GM21786 (cell line): Measurements from ENCODE around the gene HUS1B.

ENCODE experiments used
- ATAC-seq: cut with Tn5 transposase; IDR thresholded peaks from one replicate; pipeline ENCODE4 v1.9.1; 2021; ENCODE audit not compliant: unreplicated experiment

HUS1B gene

DNA sequence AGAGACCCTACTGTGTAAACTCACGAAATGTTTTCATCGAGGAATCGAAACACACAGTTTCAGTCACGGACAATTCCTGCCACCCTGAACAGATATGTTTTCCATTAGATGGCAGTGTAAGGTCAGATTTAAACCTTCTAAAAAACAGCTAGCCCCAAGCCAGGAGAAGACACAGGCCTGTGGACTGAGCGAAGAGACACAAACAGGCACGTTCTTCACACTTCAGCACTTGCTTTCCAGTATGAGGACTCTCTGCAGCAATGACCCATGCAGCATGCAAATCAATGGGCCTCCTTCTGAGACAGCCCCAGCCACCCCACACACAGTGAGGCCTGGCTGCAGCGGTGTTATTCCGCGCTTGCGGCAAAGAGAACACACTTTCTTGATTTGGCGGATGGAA, 31.9 kb downstream of the HUS1B start:
- no peak for ATAC-seq

GRCh38 chr6:622462-622861, 34.4 kb downstream of the HUS1B start:
- no peak for ATAC-seq

GRCh38 chr6:621931-622330, 35.0 kb downstream of the HUS1B start:
- ATAC-seq, result no peak

DNA sequence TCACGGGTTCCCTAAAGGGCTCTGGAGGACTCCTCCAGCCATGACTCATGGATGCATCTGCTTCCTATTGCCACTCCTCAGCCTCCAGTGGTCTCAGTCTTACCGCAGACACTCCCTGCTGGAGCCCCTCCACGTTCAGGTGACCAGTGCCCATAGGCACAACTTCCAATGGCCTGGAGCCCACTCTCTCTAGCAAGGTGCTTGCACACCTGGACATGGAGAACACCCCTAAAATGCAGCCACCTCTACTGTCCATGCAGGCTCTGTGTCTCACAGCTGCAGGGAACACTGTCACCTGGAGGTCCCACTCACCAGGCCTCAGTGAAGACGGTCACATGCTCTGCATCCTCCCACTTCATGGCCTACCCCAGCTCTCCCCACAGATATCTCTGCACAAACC, 36.0 kb downstream of the HUS1B start:
- no peak for ATAC-seq

- ATAC-seq, result no peak
Measured at GRCh38 chr6:620166-620565, 36.7 kb downstream of the HUS1B start.

DNA sequence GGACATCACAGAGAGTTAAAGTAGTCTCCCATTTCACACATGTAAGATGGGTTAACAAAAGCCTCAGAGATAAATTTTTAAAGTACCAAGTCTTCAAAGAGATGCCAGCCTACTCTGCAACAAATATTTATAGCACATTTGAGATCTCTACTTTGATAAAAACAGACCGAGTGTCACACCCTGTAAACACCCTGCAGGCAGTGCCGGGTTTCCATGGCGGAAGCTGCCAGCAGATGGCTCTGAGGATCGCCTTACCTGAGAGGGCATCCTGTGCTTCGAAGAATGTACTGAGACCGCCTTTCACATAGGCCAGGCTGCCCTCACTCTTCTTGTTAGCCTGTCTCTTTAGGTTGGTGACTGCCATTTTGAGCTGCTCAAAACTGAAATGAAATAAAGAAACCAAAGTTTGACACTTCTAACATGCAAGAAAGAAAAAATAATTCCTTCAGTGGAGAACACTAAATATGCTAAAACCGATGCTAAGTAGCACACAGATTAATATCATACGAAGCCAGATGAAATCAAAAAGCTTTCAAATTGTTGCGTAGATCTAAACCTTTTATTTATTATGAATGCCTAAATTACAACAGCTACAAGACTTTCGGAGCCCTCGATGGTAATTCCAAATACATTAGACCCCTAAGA, 39.3 kb downstream of the HUS1B start:
- no peak for ATAC-seq

GRCh38 chr6:613981-614380, 42.9 kb downstream of the HUS1B start:
- ATAC-seq, result no peak

DNA sequence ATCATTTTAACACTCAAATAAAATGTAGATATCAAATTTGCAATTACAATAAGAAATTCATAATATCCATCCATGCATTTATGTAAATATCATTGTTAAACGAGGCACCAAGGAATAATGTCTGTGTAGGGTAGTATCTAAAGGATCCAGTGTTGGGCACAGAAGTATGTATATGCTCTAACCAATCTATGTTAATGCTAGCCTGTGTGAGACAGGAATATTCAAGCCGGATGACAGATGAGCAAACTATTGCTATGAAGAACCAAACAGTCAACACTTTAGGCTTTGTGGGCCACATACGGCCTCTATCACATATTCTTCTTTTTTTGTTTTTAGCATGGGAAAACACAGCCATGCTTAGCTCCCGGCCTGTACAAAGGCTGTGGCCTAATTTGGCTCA, 45.0 kb downstream of the HUS1B start:
- no peak for ATAC-seq

- no peak for ATAC-seq
Measured at GRCh38 chr6:610882-611281, 46.0 kb downstream of the HUS1B start.

DNA sequence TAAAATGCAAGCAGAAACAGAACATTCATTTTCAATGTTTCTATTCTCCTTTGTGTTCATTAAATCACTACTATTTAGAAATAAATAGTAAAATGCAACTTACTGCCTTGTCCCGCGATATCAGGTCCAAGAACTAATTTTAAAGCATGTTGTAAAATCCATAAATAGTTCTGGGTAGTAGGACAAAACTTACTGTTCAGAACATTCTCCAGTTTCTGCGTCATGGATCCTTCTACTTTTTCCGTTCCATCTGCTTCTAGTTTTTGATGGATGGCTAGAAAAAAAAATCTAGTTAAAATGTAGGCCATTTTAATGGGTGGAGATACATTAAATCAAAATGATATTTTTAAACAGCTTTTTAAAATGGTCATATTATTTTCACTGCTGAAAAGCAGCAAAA, 47.0 kb downstream of the HUS1B start:
- no peak for ATAC-seq

GRCh38 chr6:606829-607379, 50.0 kb downstream of the HUS1B start:
- no peak for ATAC-seq
